Spleen (tissue), 11 donors: ENCODE results near the gene CSNK1A1. TPM values are rescaled to one million over a fixed set of nuclear protein-coding genes. Genes with fewer than 3 reads are reported as not detected.
A peak's percentile ranks its signal among the peaks of the same experiment; 100 is the strongest.

ENCODE experiments used
- DNase-seq: peaks from one replicate; pipeline ENCODE4 v3.0.0-alpha.2; 2020
- H3K27ac ChIP-seq, 8 donors: fragments of 200-600 bp; sonication (generic) in 7 of 8; 1 replicate in 4 of 8; 2 replicates in 4 of 8; pipeline versions ENCODE4 v1.5.0 to v1.8.0; 2016 to 2021; ENCODE audit warnings: inconsistent platforms in 4 of 8, mild to moderate bottlenecking in 4 of 8, moderate library complexity in 1 of 8
- H3K27me3 ChIP-seq, 7 donors: fragments of 200-600 bp; sonication (generic) in 6 of 7; replicated peaks in 1 of 7; 1 replicate in 4 of 7; 2 replicates in 3 of 7; pipeline versions ENCODE4 v1.5.0 to v1.8.0; 2016 to 2021; ENCODE audit warnings: inconsistent platforms in 3 of 7, mild to moderate bottlenecking in 1 of 7
- H3K36me3 ChIP-seq, 6 donors: fragments of 200-600 bp; sonication (generic) in 5 of 6; 1 replicate in 4 of 6; 2 replicates in 2 of 6; pipeline versions ENCODE4 v1.5.0 to v1.8.0; 2016 to 2021; ENCODE audit warnings: inconsistent platforms in 2 of 6
- H3K4me1 ChIP-seq, 6 donors: fragments of 200-600 bp; sonication (generic) in 5 of 6; 1 replicate in 3 of 6; 2 replicates in 3 of 6; pipeline versions ENCODE4 v1.5.0 to v1.8.0; 2016 to 2021; ENCODE audit warnings: inconsistent platforms in 3 of 6
- H3K4me3 ChIP-seq, 8 donors: fragments of 200-600 bp; sonication (generic) in 7 of 8; 1 replicate in 4 of 8; 2 replicates in 4 of 8; pipeline versions ENCODE4 v1.5.0 to v1.8.0; 2016 to 2021; ENCODE audit warnings: inconsistent platforms in 4 of 8, mild to moderate bottlenecking in 4 of 8, moderate library complexity in 2 of 8
- H3K9me3 ChIP-seq, 8 donors: fragments of 200-600 bp; sonication (generic) in 7 of 8; 1 replicate in 4 of 8; 2 replicates in 4 of 8; pipeline versions ENCODE4 v1.5.0 to v1.8.0; 2016 to 2021; ENCODE audit warnings: inconsistent platforms in 4 of 8
- POLR2A ChIP-seq, 3 donors: fragments of 450-650 bp; IDR thresholded peaks; one replicate each; pipeline ENCODE4 v1.5.1; 2017; ENCODE audit warnings: antibody characterized with exemption in 3 of 3, mild to moderate bottlenecking in 1 of 3
- POLR2AphosphoS5 ChIP-seq, 3 donors: sonication (generic); formaldehyde crosslinking; IDR thresholded peaks; one replicate each; pipeline ENCODE4 v1.5.1; 2017; ENCODE audit warnings: antibody characterized with exemption in 3 of 3
- WGBS, 5 donors: extraction: QIAGEN DNeasy Blood & Tissue Kit in 3 of 5; methylation state at CpG; one replicate each; pipeline versions ENCODE4 v1.1.5 to v1.1.7; 2013 to 2018; 5-methylcytosine and 5-hydroxymethylcytosine counted together
- intact Hi-C: fragments of 100-400 bp; cut with DNase I; formaldehyde crosslinking; loops from one replicate; pipeline ENCODE4 v1.15.0; 2023; ENCODE audit warnings: low total_unique reads
- polyA plus RNA-seq, 3 donors: library from polyadenylated mRNA; stranded (reverse); fragments of 200-250 nt; gene quantifications; one replicate each; pipeline ENCODE4 v1.2.1, GENCODE V29; 2013
- total RNA-seq, 7 donors: library from RNA; depleted of rRNA in 3 of 7; stranded (reverse); fragments of >200 nt in 3 of 7; fragmentation: NEBNext Ultra II Directional in 4 of 7; extraction: Animal tissue kit (Norgen Biotek cat#: 25700) in 4 of 7; gene quantifications; one replicate each; pipeline versions ENCODE4 v1.1.0 to v1.2.1, GENCODE V29; 2016 to 2021
- TF ChIP-seq, protein P1 (sequence below), 11 experiments: fragments of 200-600 bp in 7 of 11; fragments of 450-650 bp in 4 of 11; sonication (generic) in 4 of 11; IDR thresholded peaks in 8 of 11; conservative IDR thresholded peaks in 3 of 11; 1 replicate in 7 of 11; 2 replicates in 4 of 11; pipeline versions ENCODE4 v1.4.0 to v1.8.0; 2016 to 2021; ENCODE audit warnings: antibody characterized with exemption in 11 of 11, inconsistent platforms in 4 of 11, mild to moderate bottlenecking in 1 of 11
- donor health status: healthy with polysubstance abuse.
- donor health status: DM: no; HTN: no; CAD: no; lungs with moderate emphysema.
- donor health status: DM: no; HTN: no; CAD: no.
- donor health status: Bipolar disorder and iron deficiency.
- donor health status: healthy.
- donor health status: DM: no; HTN: no; CAD: no.
- donor health status: DM: yes; HTN: yes; CAD: no.

Gene CSNK1A1
- total and polyA plus RNA-seq, 10 donors: 31.9 to 223 (median 185) TPM

DNA sequence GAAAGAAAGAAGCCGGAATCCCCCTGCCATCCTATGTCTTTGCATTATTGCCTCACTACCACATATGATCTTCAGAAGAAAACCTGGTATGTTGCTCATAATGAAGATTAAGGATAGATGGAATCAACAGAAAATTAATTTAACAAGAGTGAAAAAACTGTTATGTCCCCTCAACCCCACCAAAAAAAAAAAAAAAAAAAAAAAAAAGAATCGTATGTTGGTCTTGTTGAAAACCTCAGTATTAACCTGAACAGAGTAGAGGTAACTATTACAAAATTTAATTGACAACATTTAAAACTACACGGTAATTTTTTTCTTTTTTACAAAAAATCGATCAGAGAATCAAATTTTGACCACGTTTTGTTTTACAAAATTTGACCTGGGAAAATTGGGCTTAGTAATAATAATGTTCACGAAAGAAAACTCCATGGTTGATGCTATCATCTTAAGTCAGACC lies 827 bp upstream of the CSNK1A1 start:
- H3K36me3 ChIP-seq: peaks cover 0 to 28% (median 5%) of the 10 kb centered on the region in 6 donors
- H3K4me1 ChIP-seq: peaks cover 26 to 51% (median 35%) of the 10 kb centered on the region in 6 donors
- 33 to 35% (median 34%) methylated on average over 6 of the region's 6 CpGs for WGBS, 5 donors
- H3K9me3 ChIP-seq: no peaks in the 10 kb centered on the region
- peak overlapping the region; percentile 53 to 92 (median 83) for H3K4me3 ChIP-seq
- intact Hi-C loops: no loop called here
- no peak for TF ChIP-seq POLR2AphosphoS5 (IDR thresholded peaks at IDR 0.05)
- TF ChIP-seq, protein P1, sequence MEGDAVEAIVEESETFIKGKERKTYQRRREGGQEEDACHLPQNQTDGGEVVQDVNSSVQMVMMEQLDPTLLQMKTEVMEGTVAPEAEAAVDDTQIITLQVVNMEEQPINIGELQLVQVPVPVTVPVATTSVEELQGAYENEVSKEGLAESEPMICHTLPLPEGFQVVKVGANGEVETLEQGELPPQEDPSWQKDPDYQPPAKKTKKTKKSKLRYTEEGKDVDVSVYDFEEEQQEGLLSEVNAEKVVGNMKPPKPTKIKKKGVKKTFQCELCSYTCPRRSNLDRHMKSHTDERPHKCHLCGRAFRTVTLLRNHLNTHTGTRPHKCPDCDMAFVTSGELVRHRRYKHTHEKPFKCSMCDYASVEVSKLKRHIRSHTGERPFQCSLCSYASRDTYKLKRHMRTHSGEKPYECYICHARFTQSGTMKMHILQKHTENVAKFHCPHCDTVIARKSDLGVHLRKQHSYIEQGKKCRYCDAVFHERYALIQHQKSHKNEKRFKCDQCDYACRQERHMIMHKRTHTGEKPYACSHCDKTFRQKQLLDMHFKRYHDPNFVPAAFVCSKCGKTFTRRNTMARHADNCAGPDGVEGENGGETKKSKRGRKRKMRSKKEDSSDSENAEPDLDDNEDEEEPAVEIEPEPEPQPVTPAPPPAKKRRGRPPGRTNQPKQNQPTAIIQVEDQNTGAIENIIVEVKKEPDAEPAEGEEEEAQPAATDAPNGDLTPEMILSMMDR (IDR thresholded peaks at IDR 0.05 in 8 of 11, conservative IDR thresholded peaks at IDR 0.05 in 3 of 11): no peak
- no peak for TF ChIP-seq POLR2A (IDR thresholded peaks at IDR 0.05)
- no peaks in the 10 kb centered on the region for H3K27me3 ChIP-seq
- DNase-seq: no peak
- peak overlapping the region; percentile 96 to 100 (median 98) for H3K27ac ChIP-seq

DNA sequence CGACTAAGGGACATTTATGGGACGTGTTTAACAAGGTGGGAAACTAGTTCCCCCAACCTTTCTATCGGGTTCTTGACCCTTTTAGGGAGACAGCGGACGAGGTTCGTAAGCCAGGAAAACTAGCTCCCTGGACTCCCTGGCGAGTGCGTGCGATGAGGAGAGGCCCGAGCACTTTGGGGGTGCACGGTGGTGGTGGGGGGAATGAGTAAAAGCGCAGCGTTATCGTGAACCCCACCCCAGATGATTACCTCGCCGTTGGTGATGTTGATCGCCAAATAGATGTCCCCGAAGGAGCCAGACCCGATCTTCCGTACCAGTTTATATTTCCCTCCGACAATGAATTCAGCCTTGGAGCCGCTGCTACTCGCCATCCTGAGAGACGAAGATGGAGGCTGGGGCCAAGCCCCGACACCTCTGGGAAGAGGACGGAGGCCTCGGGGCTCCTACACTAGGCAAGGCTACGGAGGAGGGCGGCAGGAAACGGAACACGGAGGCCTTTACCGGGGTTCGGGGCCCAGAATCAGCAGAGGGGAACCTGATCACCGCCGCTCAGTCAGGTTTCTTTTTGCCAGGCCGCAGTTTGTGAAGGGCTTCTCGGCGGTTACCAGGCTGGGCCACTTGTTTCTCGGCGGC lies 529 bp downstream of the CSNK1A1 start:
- no peaks in the 10 kb centered on the region for H3K9me3 ChIP-seq
- intact Hi-C loops: no loop called here
- peak overlapping the region; percentile 53 to 92 (median 83) for H3K4me3 ChIP-seq
- peaks cover 39 to 65% (median 49%) of the 10 kb centered on the region in 6 donors for H3K4me1 ChIP-seq
- no peaks in the 10 kb centered on the region for H3K27me3 ChIP-seq
- H3K36me3 ChIP-seq: peaks cover 0 to 41% (median 14%) of the 10 kb centered on the region in 6 donors
- peak overlapping the region; percentile 96 to 100 (median 98) for H3K27ac ChIP-seq
- 0% methylated on average over 39 to 40 of the region's 40 CpGs for WGBS, 5 donors
- TF ChIP-seq POLR2AphosphoS5 (IDR thresholded peaks at IDR 0.05): no peak
- no peak for TF ChIP-seq POLR2A (IDR thresholded peaks at IDR 0.05)
- TF ChIP-seq, protein P1 (IDR thresholded peaks at IDR 0.05 in 8 of 11, conservative IDR thresholded peaks at IDR 0.05 in 3 of 11): no peak
- no peak for DNase-seq

DNA sequence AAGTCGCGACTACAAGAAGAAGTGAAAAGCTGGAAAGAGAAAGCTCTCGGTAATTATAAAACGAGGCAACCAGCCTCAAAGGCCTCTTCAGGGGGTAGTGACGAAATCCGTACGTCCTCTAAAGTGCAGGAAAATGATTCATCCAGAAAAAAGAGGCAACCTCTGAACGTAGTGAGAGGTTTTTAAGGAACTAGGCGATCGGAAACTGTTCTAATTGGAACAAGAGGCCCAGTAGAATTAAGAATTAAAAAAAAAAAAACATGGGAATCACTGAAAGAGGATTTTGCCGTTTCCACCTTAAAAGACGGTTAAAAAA lies 1.0 kb downstream of the CSNK1A1 start:
- Histone ChIP-seq H3K4me1 (peaks cover 40 to 70% (median 53%) of the 10 kb centered on the region in 6 donors), H3K9me3 (no peaks in the 10 kb centered on the region), H3K36me3 (peaks cover 0 to 46% (median 19%) of the 10 kb centered on the region in 6 donors), H3K4me3 (peak overlapping the region; percentile 53 to 92 (median 83)), H3K27ac (peak overlapping the region; percentile 96 to 100 (median 98)), H3K27me3 (no peaks in the 10 kb centered on the region)
- DNase-seq: no peak
- WGBS, 5 donors: 0 to 1% (median 0%) methylated on average over 12 of the region's 12 CpGs
- intact Hi-C loops: no loop called here
- TF ChIP-seq POLR2AphosphoS5 (IDR thresholded peaks at IDR 0.05): no peak
- TF ChIP-seq, protein P1 (IDR thresholded peaks at IDR 0.05 in 8 of 11, conservative IDR thresholded peaks at IDR 0.05 in 3 of 11): no peak
- no peak for TF ChIP-seq POLR2A (IDR thresholded peaks at IDR 0.05)

DNA sequence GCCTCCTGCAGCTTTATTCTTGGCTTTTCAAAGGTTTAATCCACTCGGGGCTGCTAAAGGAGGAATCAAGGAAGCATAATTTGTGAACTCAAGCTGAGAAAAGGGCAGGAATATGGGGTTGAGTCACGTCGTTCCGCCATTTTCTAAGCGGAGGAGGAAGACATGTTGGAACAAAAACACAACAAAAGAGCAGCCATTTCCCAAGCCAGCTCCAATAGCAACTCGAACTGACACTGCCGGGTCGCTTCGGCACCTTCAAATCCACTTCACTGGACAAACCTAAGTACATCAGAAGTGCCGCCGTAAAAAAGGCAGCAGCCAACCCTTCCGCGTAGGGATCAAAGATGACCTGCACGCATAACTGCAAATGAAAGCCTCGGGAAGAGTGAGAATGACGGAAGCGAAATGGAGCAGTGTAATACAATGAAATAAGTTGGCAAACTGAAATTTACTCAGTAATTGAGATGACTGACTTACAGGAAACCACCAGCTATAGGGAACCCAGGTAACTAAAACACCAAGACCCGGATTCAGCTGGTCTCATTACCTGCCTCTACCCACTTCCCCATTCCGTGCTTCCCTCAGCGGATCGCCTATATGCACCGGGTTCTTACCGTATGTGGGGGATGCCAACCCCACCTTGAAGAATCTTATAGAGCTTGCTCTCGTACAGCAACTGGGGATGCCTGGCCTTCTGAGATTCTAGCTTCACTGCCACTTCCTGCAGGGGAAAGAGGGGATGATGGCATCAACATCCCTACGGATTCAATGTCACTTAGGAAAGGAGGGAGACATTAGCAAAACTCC lies 1.6 kb downstream of the CSNK1A1 start:
- DNase-seq: no peak
- 1 to 2% (median 2%) methylated on average over 25 of the region's 25 CpGs for WGBS, 5 donors
- H3K9me3 ChIP-seq: no peaks in the 10 kb centered on the region
- peaks cover 43 to 75% (median 59%) of the 10 kb centered on the region in 6 donors for H3K4me1 ChIP-seq
- peak in 1 of 3 donors; percentile 22 for TF ChIP-seq POLR2AphosphoS5 (IDR thresholded peaks at IDR 0.05)
- TF ChIP-seq POLR2A (IDR thresholded peaks at IDR 0.05): no peak
- intact Hi-C loops: no loop called here
- H3K27ac ChIP-seq: peak overlapping the region; percentile 96 to 100 (median 98)
- no peaks in the 10 kb centered on the region for H3K27me3 ChIP-seq
- peaks cover 0 to 52% (median 24%) of the 10 kb centered on the region in 6 donors for H3K36me3 ChIP-seq
- peak overlapping the region; percentile 53 to 92 (median 83) for H3K4me3 ChIP-seq
